Endothelial cell (in vitro differentiated cells): ENCODE results near the gene LMO2. TPM values are rescaled to one million over a fixed set of nuclear protein-coding genes. Genes with fewer than 3 reads are reported as not detected.
A peak's percentile ranks its signal among the peaks of the same experiment; 100 is the strongest.

Experiments used
- DNase-seq: peaks from one replicate; pipeline ENCODE4 v3.0.0; 2021; ENCODE audit warnings: low spot score
- H3K27ac Mint-ChIP-seq: one replicate; pipeline ENCODE4 v1.8.0; 2021; ENCODE audit warnings: mixed read lengths, inconsistent platforms; ENCODE audit not compliant: unreplicated experiment
- H3K27me3 Mint-ChIP-seq: one replicate; pipeline ENCODE4 v1.8.0; 2021; ENCODE audit warnings: mild to moderate bottlenecking, moderate library complexity, mixed read lengths, inconsistent platforms; ENCODE audit not compliant: unreplicated experiment
- H3K36me3 Mint-ChIP-seq: one replicate; pipeline ENCODE4 v1.8.0; 2021; ENCODE audit warnings: mild to moderate bottlenecking, low read depth, mixed read lengths, inconsistent platforms; ENCODE audit not compliant: unreplicated experiment
- H3K4me1 Mint-ChIP-seq: one replicate; pipeline ENCODE4 v1.8.0; 2021; ENCODE audit warnings: mild to moderate bottlenecking, mixed read lengths, inconsistent platforms; ENCODE audit not compliant: unreplicated experiment
- H3K4me3 Mint-ChIP-seq: one replicate; pipeline ENCODE4 v1.8.0; 2021; ENCODE audit warnings: mild to moderate bottlenecking, mixed read lengths, inconsistent platforms; ENCODE audit not compliant: unreplicated experiment
- H3K9me3 Mint-ChIP-seq: one replicate; pipeline ENCODE4 v1.8.0; 2021; ENCODE audit warnings: mixed read lengths, inconsistent platforms; ENCODE audit not compliant: unreplicated experiment
- total RNA-seq: library from RNA; stranded (reverse); fragmentation: NEBNext Ultra II Directional; extraction: Animal tissue kit (Norgen Biotek cat#: 25700); gene quantifications from one replicate; pipeline ENCODE4 v1.2.1, GENCODE V29; 2021; ENCODE audit not compliant: unreplicated experiment
- TF ChIP-seq, protein P1 (sequence below): fragments of 200-600 bp; sonication (generic); IDR thresholded peaks from one replicate; pipeline ENCODE4 v1.5.0; 2021; ENCODE audit warnings: antibody characterized with exemption; ENCODE audit not compliant: unreplicated experiment

The LMO2 gene
- total RNA-seq, 1 donor from 2014 or later = 223 TPM

DNA sequence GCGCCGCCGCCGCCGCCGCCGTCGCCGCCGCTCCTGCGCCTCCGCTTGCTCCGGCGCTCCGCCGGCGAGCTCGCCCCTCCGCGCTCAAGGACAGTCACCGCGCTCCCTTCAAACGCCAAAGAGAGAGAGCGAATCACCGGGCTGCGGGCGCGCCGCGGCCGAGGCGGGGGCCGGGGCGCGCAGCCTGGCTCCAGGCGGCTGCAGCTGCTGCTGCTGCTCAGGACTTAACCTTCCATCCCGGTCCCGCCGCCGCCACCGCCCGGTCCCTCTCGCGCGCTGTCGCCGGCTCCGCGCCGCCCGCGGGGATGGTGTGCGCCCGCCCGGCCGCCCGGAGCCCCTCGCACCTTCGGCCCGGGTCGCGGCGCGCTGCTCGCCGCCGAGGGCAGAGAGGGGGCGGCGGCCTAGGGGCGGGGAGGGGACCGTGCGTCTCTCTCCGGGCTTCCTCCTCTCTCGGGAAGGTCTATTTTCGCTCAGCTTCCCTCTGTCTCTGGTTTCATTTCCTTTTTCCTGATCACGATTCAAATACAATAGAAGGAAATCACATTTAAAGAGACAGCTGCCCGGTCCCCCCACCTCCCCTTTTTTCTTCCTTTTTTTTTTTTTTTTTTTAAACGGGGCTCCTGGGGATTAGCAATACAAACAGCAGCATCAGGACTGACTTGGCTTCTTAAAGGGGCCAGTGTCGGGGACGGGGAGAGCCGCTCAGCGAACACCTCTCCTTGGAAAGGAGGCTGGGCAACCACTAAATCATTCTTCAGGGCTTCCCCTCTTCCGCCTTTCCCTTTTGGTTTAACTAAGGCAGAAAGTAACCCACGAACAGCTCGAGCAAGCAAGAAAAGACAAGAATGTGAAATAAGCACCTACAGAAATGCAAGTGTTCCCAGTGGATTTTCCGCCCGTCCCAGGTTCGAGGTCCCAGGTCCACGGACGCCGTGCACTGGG is 22.1 kb downstream of the LMO2 start:
- TF ChIP-seq, protein P1, sequence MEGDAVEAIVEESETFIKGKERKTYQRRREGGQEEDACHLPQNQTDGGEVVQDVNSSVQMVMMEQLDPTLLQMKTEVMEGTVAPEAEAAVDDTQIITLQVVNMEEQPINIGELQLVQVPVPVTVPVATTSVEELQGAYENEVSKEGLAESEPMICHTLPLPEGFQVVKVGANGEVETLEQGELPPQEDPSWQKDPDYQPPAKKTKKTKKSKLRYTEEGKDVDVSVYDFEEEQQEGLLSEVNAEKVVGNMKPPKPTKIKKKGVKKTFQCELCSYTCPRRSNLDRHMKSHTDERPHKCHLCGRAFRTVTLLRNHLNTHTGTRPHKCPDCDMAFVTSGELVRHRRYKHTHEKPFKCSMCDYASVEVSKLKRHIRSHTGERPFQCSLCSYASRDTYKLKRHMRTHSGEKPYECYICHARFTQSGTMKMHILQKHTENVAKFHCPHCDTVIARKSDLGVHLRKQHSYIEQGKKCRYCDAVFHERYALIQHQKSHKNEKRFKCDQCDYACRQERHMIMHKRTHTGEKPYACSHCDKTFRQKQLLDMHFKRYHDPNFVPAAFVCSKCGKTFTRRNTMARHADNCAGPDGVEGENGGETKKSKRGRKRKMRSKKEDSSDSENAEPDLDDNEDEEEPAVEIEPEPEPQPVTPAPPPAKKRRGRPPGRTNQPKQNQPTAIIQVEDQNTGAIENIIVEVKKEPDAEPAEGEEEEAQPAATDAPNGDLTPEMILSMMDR = no peak
- Mint-ChIP-seq H3K9me3 (no peaks in the 10 kb centered on the region), H3K4me1 (peaks cover 57% of the 10 kb centered on the region), H3K36me3 (peaks cover 32% of the 10 kb centered on the region), H3K4me3 (peak overlapping the region; percentile 97), H3K27me3 (peaks cover 9% of the 10 kb centered on the region), H3K27ac (peak overlapping the region; percentile 98)
- peak; percentile 69 for DNase-seq

DNA sequence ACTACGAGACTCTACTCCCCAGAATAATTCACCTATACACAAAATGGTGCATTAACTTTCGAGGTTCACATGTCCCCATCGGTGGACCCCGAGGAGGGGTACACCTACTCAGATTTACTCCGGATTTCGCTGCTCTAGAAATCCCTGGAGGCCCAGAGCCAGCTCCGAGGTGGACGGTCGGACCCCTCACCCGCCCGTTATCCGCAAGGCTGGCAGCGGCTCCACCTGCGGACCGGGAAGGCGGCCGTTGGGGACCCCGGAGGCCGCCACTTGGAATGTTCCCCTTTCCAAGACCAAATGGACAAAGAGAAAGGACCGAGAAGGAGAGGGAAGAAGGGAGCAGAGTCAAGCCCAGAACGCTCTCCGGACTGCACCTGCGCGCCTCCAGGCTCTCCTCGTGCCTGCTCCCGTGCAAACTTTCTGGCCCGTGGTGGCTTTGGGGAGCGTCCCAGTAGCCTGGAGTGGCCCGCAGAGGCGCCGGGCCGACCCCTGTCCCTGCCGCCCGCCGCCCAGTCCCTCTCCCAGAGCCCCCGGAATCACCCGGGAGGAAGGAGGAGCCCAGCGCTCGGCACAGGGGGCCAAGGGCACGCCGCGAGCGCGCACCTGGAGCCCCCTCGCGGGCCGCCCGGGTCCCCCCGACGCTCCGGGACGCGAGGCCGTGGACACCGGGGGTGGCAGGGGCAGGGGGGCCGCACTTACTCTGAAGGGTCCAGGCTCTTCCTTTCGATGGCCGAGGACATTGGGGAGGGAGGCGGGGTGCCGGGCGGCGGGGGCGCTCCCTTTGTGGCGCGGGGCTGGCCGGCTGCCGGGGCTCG is 23.0 kb downstream of the LMO2 start:
- Mint-ChIP-seq H3K27ac (peak overlapping the region; percentile 95), H3K9me3 (no peaks in the 10 kb centered on the region), H3K4me1 (peaks cover 59% of the 10 kb centered on the region), H3K4me3 (peak overlapping the region; percentile 99), H3K27me3 (peaks cover 9% of the 10 kb centered on the region), H3K36me3 (peaks cover 39% of the 10 kb centered on the region)
- TF ChIP-seq, protein P1 = no peak
- DNase-seq = peak; percentile 21

DNA sequence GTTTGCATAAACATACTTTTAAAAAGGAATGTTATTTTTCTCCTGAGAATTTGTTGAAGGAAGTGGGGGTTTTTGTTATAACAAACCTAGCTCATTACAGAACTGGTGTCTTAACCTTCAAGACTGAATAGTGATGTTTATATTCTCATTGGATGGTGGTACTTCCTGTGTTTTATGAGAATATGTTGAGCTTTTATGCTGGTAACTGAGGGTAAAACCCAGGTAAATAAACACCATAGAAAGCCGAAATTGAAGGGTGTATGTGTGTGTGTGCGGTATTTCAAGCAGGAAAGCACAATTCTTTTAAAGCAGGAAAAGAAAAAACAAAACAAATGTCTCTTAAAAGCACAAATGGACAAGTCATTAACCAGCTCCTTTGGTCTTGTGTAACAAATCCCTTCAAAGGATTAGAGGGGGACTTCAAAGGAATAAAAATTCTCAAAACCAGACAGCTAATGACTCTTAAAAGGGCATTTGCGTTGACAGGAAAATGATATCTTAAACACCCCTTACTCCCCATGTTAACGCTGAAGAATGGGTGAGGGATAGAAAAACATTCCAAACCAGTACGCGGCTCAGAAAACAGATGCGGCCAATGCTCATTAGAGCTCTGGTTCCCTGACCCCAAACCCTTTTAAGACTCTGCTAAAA is 23.8 kb downstream of the LMO2 start:
- TF ChIP-seq, protein P1 = no peak
- Mint-ChIP-seq H3K4me1 (peaks cover 60% of the 10 kb centered on the region), H3K9me3 (no peaks in the 10 kb centered on the region), H3K27ac (peak overlapping the region; percentile 95), H3K4me3 (peak overlapping the region; percentile 99), H3K36me3 (peaks cover 45% of the 10 kb centered on the region), H3K27me3 (peaks cover 9% of the 10 kb centered on the region)
- DNase-seq = no peak

DNA sequence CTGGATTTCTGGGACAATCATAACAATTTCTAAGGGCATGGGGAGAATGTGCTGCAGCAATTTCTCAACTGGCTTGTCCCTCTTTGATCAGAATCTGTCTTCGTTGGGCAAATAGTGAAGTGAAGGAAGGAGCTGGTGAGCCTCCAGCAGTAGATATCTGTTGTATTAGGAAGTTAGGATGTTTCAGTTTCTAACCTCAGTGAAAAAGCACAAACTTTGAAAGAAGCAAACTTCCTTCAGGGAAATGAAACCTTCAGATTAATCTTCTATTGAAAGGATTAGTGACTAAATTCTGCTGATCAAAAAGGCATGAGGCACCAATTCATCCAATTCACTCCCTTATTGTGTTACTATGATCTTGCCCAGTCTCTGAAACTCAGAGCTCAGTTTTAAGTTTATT is 24.3 kb downstream of the LMO2 start:
- Mint-ChIP-seq H3K9me3 (no peaks in the 10 kb centered on the region), H3K36me3 (peaks cover 45% of the 10 kb centered on the region), H3K27ac (peak overlapping the region; percentile 95), H3K27me3 (peaks cover 9% of the 10 kb centered on the region), H3K4me1 (peaks cover 58% of the 10 kb centered on the region), H3K4me3 (peak overlapping the region; percentile 99)
- TF ChIP-seq, protein P1 = no peak
- DNase-seq = no peak
